ENCODE data around the gene PPID.
"Not testable (repeated sequence)": the region's sequence is repeated elsewhere in the genome, so short reads cannot be mapped to it uniquely, and the experiment has no call there.

PPID gene

GRCh38 chr4:158722917-158723793 is at the start of gene PPID:
PPID (minus strand) TSS chr4:158723396; CDS start chr4:158723288, 108 bp downstream.
- peak; percentile 23 to 89 (median 80) for DNase-seq

- DNase-seq, result no peak
Measured at GRCh38 chr4:158771776-158772175, 48.6 kb upstream of the PPID start.

GRCh38 chr4:158770671-158771070 is 47.5 kb upstream of the PPID start:
- DNase-seq, result no peak

- DNase-seq, result peak in 11 of 14 donors; percentile 52 to 79 (median 61)
Measured at GRCh38 chr4:158769175-158769921, 46.2 kb upstream of the PPID start.

- DNase-seq, result peak; percentile 13 to 91 (median 78)
Measured at GRCh38 chr4:158768555-158769174, 45.5 kb upstream of the PPID start, which contains the start of gene FNIP2. FNIP2 (plus strand) TSS chr4:158769026; CDS start chr4:158769213, 187 bp downstream.

- no peak for DNase-seq
Measured at GRCh38 chr4:158767451-158767850, 44.3 kb upstream of the PPID start.

GRCh38 chr4:158766434-158767044 is 43.3 kb upstream of the PPID start:
- no peak for DNase-seq

GRCh38 chr4:158763462-158763861 is 40.3 kb upstream of the PPID start:
- no peak for DNase-seq

GRCh38 chr4:158762553-158762952 is 39.4 kb upstream of the PPID start:
- no peak for DNase-seq

- no peak for DNase-seq
Measured at GRCh38 chr4:158760866-158761265, 37.7 kb upstream of the PPID start.

- not testable (repeated sequence) for DNase-seq
Measured at GRCh38 chr4:158759539-158759938, 36.3 kb upstream of the PPID start.

GRCh38 chr4:158758703-158759102 is 35.5 kb upstream of the PPID start:
- DNase-seq, result no peak

- no peak for DNase-seq
Measured at GRCh38 chr4:158758142-158758541, 34.9 kb upstream of the PPID start.

- no peak for DNase-seq
Measured at GRCh38 chr4:158756588-158756987, 33.4 kb upstream of the PPID start.

- not testable (repeated sequence) for DNase-seq
Measured at GRCh38 chr4:158755819-158756218, 32.6 kb upstream of the PPID start.

- DNase-seq, result no peak
Measured at GRCh38 chr4:158754385-158755180, 31.4 kb upstream of the PPID start.

- DNase-seq, result no peak
Measured at GRCh38 chr4:158750379-158750778, 27.2 kb upstream of the PPID start.

GRCh38 chr4:158746537-158746936 is 23.3 kb upstream of the PPID start:
- DNase-seq, result not testable (repeated sequence)

GRCh38 chr4:158741326-158742021 is 18.3 kb upstream of the PPID start:
- no peak for DNase-seq

GRCh38 chr4:158739600-158739999 is 16.4 kb upstream of the PPID start:
- no peak for DNase-seq

- no peak for DNase-seq
Measured at GRCh38 chr4:158738866-158739265, 15.7 kb upstream of the PPID start.

Data from C1 segment of cervical spinal cord (tissue), 14 donors.